Activated B cell treated with CpG ODN at 0.5 μM for 24 hours (primary cell): ENCODE results near the gene ZNF189. TPM values are rescaled to one million over a fixed set of nuclear protein-coding genes. Genes with fewer than 3 reads are reported as not detected.

Experiments used
- ATAC-seq: fragments of 200-7000 bp; cut with Tn5 transposase; one replicate; pipeline ENCODE4 v1.10.0; 2021; ENCODE audit warnings: low read depth, mild to moderate bottlenecking, moderate library complexity
- CTCF ChIA-PET: fragments of 350-600 bp; sonication (Branson Sonifier 250); formaldehyde crosslinking; loops from one replicate; lab custom pipeline; 2021; ENCODE audit warnings: antibody characterized with exemption; lab: Charles Lee
- POLR2A ChIA-PET: fragments of 350-600 bp; sonication (Branson Sonifier 250); formaldehyde crosslinking; loops from one replicate; lab custom pipeline; 2021; ENCODE audit warnings: antibody characterized with exemption; lab: Charles Lee
- DNase-seq: peaks from one replicate; pipeline ENCODE4 v3.0.0; 2022
- H3K27ac Mint-ChIP-seq: one replicate; pipeline ENCODE4 v1.8.0; 2020; ENCODE audit warnings: mixed read lengths
- H3K27me3 Mint-ChIP-seq: one replicate; pipeline ENCODE4 v1.8.0; 2021; ENCODE audit warnings: mixed read lengths
- H3K36me3 Mint-ChIP-seq: one replicate; pipeline ENCODE4 v1.8.0; 2021; ENCODE audit warnings: low read depth, mixed read lengths
- H3K4me1 Mint-ChIP-seq: one replicate; pipeline ENCODE4 v1.8.0; 2021; ENCODE audit warnings: mixed read lengths
- H3K4me3 Mint-ChIP-seq: one replicate; pipeline ENCODE4 v1.8.0; 2020; ENCODE audit warnings: mild to moderate bottlenecking, mixed read lengths
- H3K9me3 Mint-ChIP-seq: one replicate; pipeline ENCODE4 v1.8.0; 2020; ENCODE audit warnings: mixed read lengths
- CTCF ChIP-seq: fragments of 200-600 bp; IDR thresholded peaks from one replicate; pipeline ENCODE4 v1.8.0; 2022; ENCODE audit warnings: antibody characterized with exemption, mild to moderate bottlenecking
- intact Hi-C: fragments of 100-400 bp; cut with micrococcal nuclease; formaldehyde crosslinking; loops from one replicate; pipeline ENCODE4 v1.15.1; 2024
- total RNA-seq: library from RNA; stranded (reverse); gene quantifications from 2 replicates; pipeline ENCODE4 v1.2.3, GENCODE V29; 2022

The ZNF189 gene
- total RNA-seq, 1 donor from 2014 or later: 21.1 TPM

- Mint-ChIP-seq H3K9me3 (peaks cover 40% of the 10 kb centered on the region), H3K4me1 (no peaks in the 10 kb centered on the region), H3K36me3 (peaks cover 40% of the 10 kb centered on the region), H3K27me3 (no peaks in the 10 kb centered on the region), H3K27ac (no peak overlapping the region), H3K4me3 (no peak overlapping the region)
- ChIA-PET CTCF (no interaction called here), POLR2A (no interaction called here)
- no peak for DNase-seq
- ATAC-seq: no peak
- intact Hi-C loops: no loop called here
- TF ChIP-seq CTCF: no peak
These were observed 16.2 kb downstream of the ZNF189 start for GRCh38 chr9:101414839-101415238.

GRCh38 chr9:101415578-101415977 is 16.9 kb downstream of the ZNF189 start:
- H3K27me3 Mint-ChIP-seq: no peaks in the 10 kb centered on the region
- H3K36me3 Mint-ChIP-seq: peaks cover 37% of the 10 kb centered on the region
- peaks cover 40% of the 10 kb centered on the region for H3K9me3 Mint-ChIP-seq
- no peak overlapping the region for H3K27ac Mint-ChIP-seq
- no peaks in the 10 kb centered on the region for H3K4me1 Mint-ChIP-seq
- ATAC-seq (no peak), DNase-seq (no peak)
- ChIA-PET CTCF (no interaction called here), POLR2A (no interaction called here)
- intact Hi-C loops: no loop called here
- no peak overlapping the region for H3K4me3 Mint-ChIP-seq
- TF ChIP-seq CTCF: no peak

- Mint-ChIP-seq H3K36me3 (peaks cover 27% of the 10 kb centered on the region), H3K9me3 (peaks cover 32% of the 10 kb centered on the region), H3K27me3 (no peaks in the 10 kb centered on the region), H3K27ac (no peak overlapping the region), H3K4me1 (no peaks in the 10 kb centered on the region), H3K4me3 (no peak overlapping the region)
- ChIA-PET POLR2A (no interaction called here), CTCF (no interaction called here)
- no peak for DNase-seq
- no peak for TF ChIP-seq CTCF
- no peak for ATAC-seq
- intact Hi-C loops: no loop called here
These were observed 18.7 kb downstream of the ZNF189 start for GRCh38 chr9:101417389-101417788.

GRCh38 chr9:101417977-101418376 is 19.3 kb downstream of the ZNF189 start:
- no peaks in the 10 kb centered on the region for H3K4me1 Mint-ChIP-seq
- POLR2A ChIA-PET: no interaction called here
- intact Hi-C loops: no loop called here
- no peak for TF ChIP-seq CTCF
- peaks cover 22% of the 10 kb centered on the region for H3K36me3 Mint-ChIP-seq
- no peak for ATAC-seq
- peaks cover 28% of the 10 kb centered on the region for H3K9me3 Mint-ChIP-seq
- no peak overlapping the region for H3K4me3 Mint-ChIP-seq
- DNase-seq: no peak
- no peak overlapping the region for H3K27ac Mint-ChIP-seq
- CTCF ChIA-PET: no interaction called here
- no peaks in the 10 kb centered on the region for H3K27me3 Mint-ChIP-seq

GRCh38 chr9:101418518-101419430 is 20.1 kb downstream of the ZNF189 start:
- ATAC-seq (no peak), DNase-seq (no peak)
- Mint-ChIP-seq H3K27me3 (no peaks in the 10 kb centered on the region), H3K27ac (no peak overlapping the region), H3K9me3 (peaks cover 25% of the 10 kb centered on the region), H3K4me1 (no peaks in the 10 kb centered on the region), H3K4me3 (no peak overlapping the region), H3K36me3 (peaks cover 19% of the 10 kb centered on the region)
- CTCF ChIA-PET: no interaction called here
- POLR2A ChIA-PET: no interaction called here
- intact Hi-C loops: no loop called here
- TF ChIP-seq CTCF: no peak
